Germinal center (tissue), 1 donor: Measurements from ENCODE around the gene ARHGAP28.
"Not testable (repeated sequence)": the region's sequence is repeated elsewhere in the genome, so short reads cannot be mapped to it uniquely, and the experiment has no call there.

ENCODE experiments used
- DNase-seq: peaks from one replicate; pipeline ENCODE4 v3.0.0; 2012; ENCODE audit warnings: mixed read lengths, low spot score

ARHGAP28 gene

DNA sequence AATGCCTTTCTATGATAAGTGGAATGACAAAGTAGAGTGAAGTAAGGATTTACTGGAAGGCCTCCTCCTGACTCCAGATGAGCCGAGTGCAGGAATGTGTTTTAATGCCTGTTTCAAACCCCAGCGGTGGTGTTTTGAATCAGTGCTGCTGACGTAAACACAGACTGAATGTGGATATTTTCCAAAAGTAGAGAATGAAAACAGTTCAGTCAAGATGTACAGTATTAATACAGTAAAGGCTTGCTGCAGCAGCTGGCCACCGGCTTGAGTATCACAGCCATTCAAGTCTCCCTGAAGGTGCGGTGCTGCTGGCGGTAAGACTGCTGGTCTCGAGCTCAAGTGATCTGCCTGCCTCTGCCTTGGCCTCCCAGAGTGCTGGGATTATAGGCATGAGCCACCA, 46.7 kb downstream of the ARHGAP28 start:
- no peak for DNase-seq

GRCh38 chr18:6777509-6777908, 48.0 kb downstream of the ARHGAP28 start:
- no peak for DNase-seq

- no peak for DNase-seq
These were observed 49.1 kb downstream of the ARHGAP28 start for GRCh38 chr18:6778459-6779247.

DNA sequence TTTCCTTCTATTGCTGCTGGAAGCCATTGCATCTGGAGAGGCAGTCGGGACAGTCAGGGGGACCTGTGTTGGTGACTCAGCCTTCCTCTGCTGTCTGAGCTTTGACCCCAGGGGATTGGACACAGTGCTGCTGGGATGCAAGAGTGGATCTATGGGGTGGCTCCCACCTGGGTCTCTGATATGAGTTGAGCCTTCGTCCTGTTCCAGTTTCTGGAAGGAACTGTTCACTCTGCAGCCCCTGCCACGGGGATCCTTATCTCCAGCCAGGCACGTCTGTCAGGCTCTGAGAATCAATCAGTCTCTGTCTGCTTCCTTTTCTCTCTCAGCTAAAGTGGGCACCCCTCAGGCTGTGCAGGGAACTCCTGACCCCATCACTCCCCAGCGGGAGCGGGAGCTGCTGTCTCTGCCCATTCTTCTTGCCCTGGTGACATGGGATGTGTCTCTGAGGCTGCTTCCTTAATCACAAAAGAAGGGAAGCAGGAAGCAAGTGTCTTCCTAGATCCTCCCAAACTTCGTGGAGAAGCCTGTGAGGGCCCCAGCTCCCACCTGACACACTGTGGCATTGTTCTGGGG, 51.7 kb downstream of the ARHGAP28 start:
- no peak for DNase-seq

GRCh38 chr18:6781796-6782195, 52.3 kb downstream of the ARHGAP28 start:
- no peak for DNase-seq

DNA sequence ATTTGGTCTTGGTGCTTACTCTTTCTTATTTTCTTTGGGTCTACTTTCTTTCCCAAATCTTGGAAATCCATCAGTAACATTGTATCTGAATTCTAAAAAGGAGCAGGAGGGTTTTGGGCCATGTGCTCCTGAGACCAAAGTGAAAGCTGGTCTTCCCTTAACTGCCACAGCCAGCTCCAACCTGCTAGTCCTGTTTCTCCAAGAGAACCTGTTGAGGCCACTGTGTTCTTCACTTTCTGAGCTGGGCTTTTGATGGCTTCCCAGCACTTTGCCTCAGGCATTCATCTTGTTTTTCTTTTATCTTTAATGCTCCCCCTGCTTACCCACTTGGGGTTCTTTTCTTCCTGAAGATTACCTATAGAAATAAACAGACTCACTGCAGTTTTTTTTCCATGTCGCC, 53.3 kb downstream of the ARHGAP28 start:
- DNase-seq, result no peak

- no peak for DNase-seq
These were observed 54.5 kb downstream of the ARHGAP28 start for GRCh38 chr18:6784046-6784445.

- no peak for DNase-seq
These were observed 55.5 kb downstream of the ARHGAP28 start for GRCh38 chr18:6785001-6785400.

- no peak for DNase-seq
These were observed 55.9 kb downstream of the ARHGAP28 start for GRCh38 chr18:6785411-6785810.

DNA sequence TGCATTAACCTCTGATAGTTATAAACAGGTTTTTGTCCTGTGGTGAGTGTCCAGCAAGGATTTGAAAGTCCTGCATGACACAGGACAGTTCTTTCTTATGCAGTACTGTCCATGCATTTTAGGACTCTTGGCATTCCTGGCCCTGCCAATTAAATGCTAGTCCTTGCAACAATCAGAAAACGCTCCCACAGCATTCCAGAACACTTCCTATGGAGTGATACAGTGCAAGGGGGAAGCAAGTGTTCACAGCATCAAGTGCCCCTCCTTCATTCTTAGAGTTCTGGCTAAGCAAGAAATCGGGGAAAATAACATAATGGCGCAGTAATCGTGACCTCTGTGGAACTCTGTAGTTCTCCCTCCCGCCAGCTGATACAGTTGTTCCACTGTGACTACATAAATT, 62.9 kb downstream of the ARHGAP28 start:
- DNase-seq, result no peak

DNA sequence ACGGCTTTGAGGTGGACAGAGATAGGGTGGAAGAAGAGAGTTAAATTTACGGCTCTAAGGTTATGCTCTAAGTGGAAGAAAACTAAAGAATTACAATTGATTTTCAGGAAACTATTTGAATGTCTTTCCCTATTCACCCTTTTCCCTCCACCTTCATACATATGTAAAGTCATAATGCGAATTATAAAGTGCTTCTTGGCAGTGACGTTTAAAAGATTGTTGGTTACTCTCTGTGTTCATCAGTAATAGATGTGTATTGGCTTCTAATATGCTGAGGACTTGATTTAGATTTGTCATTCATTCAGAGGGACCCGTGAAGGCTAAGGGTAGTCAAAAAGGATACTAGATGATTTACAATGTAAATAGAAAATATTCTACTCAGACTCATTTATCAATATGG, 63.9 kb downstream of the ARHGAP28 start:
- DNase-seq, result no peak

- DNase-seq, result no peak
These were observed 64.5 kb downstream of the ARHGAP28 start for GRCh38 chr18:6793986-6794385.

GRCh38 chr18:6795307-6795706, 65.8 kb downstream of the ARHGAP28 start:
- DNase-seq, result no peak

DNA sequence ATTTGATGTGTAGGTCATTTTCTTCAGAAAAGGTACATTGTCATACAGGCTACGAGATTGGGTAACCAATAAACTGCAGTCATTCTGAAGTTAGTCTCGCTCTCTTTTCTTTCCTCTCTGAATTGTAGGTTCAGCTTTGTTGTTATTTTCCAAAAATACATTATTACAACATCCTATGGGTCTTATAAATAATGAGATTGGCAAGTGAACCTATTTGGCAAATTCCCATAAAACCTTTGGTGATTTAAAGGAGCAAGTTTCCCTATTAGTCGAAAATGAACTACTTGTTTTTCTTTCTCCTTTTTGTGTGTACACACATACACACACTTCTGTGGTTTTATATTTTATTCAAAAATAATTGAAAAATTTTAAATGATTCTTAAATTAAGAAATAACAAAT, 67.0 kb downstream of the ARHGAP28 start:
- DNase-seq, result no peak

- DNase-seq, result no peak
These were observed 67.7 kb downstream of the ARHGAP28 start for GRCh38 chr18:6797171-6797570.

GRCh38 chr18:6798896-6799295, 69.4 kb downstream of the ARHGAP28 start:
- no peak for DNase-seq

DNA sequence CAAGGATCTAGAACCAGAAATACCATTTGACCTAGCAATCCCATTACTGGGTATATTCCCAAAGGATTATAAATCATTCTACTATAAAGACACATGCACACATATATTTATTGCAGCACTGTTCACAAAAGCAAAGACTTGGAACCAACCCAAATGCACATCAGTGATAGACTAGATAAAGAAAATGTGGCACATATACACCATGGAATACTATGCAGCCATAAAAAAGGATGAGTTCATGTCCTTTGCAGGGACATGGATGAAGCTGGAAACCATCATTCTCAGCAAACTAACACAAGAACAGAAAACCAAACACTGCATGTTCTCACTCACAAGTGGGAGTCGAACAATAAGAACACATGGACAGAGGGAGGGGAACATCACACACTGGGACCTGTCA, 70.8 kb downstream of the ARHGAP28 start:
- not testable (repeated sequence) for DNase-seq

GRCh38 chr18:6807515-6808257, 78.2 kb downstream of the ARHGAP28 start:
- no peak for DNase-seq

- DNase-seq, result no peak
These were observed 80.7 kb downstream of the ARHGAP28 start for GRCh38 chr18:6810191-6810590.

GRCh38 chr18:6811816-6812215, 82.3 kb downstream of the ARHGAP28 start:
- no peak for DNase-seq

- DNase-seq, result no peak
These were observed 85.4 kb downstream of the ARHGAP28 start for GRCh38 chr18:6814882-6815425.

GRCh38 chr18:6816154-6816553, 86.6 kb downstream of the ARHGAP28 start:
- no peak for DNase-seq

- no peak for DNase-seq
These were observed 89.8 kb downstream of the ARHGAP28 start for GRCh38 chr18:6819332-6819731.
